ENCODE measurements around the gene SLC4A8. TPM values are rescaled to one million over a fixed set of nuclear protein-coding genes. Genes with fewer than 3 reads are reported as not detected.

Gene SLC4A8
- total and polyA plus RNA-seq, 2 donors (not counting 3 experiments of a cell fraction or from before 2014, with no cell fraction given) = 4.7 to 9.7 TPM

DNA sequence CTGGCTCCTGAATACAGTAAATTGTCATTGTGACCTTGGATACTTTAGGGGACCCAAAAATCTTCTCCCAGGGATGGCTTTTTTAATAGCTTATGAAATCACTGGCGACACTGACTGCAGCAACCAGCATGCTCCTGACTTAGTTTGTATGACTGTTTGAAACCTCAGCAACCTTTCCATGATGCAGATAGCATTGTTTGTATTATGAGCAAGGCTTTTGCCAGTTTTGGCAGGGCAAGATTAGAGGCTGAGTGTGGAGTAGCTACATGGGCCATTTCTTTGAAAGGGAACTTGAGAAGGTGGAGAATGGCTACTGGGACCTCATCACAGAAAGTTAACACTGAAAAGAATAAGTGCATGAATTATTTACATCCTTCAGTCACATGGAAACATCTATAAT is 50.9 kb downstream of the SLC4A8 start:
- no peak for TF ChIP-seq EZH2 (IDR thresholded peaks at IDR 0.05; ENCODE audit: borderline replicate concordance, low read depth, low read length, severe bottlenecking)
- TF ChIP-seq JUN (IDR thresholded peaks at IDR 0.05; ENCODE audit: borderline replicate concordance, insufficient read depth, insufficient read length, low read depth) = no peak
- TF ChIP-seq, protein P1, sequence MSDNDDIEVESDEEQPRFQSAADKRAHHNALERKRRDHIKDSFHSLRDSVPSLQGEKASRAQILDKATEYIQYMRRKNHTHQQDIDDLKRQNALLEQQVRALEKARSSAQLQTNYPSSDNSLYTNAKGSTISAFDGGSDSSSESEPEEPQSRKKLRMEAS (IDR thresholded peaks at IDR 0.05; ENCODE audit: insufficient read depth, insufficient read length) = no peak
- TF ChIP-seq GATA2 (IDR thresholded peaks at IDR 0.05; ENCODE audit: insufficient read depth, insufficient read length, low read depth, low read length) = no peak
- TF ChIP-seq, protein P2, sequence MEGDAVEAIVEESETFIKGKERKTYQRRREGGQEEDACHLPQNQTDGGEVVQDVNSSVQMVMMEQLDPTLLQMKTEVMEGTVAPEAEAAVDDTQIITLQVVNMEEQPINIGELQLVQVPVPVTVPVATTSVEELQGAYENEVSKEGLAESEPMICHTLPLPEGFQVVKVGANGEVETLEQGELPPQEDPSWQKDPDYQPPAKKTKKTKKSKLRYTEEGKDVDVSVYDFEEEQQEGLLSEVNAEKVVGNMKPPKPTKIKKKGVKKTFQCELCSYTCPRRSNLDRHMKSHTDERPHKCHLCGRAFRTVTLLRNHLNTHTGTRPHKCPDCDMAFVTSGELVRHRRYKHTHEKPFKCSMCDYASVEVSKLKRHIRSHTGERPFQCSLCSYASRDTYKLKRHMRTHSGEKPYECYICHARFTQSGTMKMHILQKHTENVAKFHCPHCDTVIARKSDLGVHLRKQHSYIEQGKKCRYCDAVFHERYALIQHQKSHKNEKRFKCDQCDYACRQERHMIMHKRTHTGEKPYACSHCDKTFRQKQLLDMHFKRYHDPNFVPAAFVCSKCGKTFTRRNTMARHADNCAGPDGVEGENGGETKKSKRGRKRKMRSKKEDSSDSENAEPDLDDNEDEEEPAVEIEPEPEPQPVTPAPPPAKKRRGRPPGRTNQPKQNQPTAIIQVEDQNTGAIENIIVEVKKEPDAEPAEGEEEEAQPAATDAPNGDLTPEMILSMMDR (IDR thresholded peaks at IDR 0.05; ENCODE audit: extremely low read depth in 1 of 2, insufficient read depth in 1 of 2, low read depth in 1 of 2, low read length in 2 of 2) = no peak
- TF ChIP-seq POLR2AphosphoS5 (IDR thresholded peaks at IDR 0.05; ENCODE audit: insufficient read depth, low read depth, low read length) = no peak
- TF ChIP-seq FOS (IDR thresholded peaks at IDR 0.05; ENCODE audit: borderline replicate concordance, insufficient read depth, low read length) = no peak
- TF ChIP-seq MYC (IDR thresholded peaks at IDR 0.05; ENCODE audit: low read depth, low read length) = no peak
- TF ChIP-seq POLR2A (IDR thresholded peaks at IDR 0.05; ENCODE audit: low read depth, low read length) = no peak
- Histone ChIP-seq H2AFZ (ENCODE audit: low read depth, low read length) (no peak overlapping the region), H3K9ac (replicated peaks; ENCODE audit: extremely low read depth, insufficient read depth, low read length) (no peak overlapping the region), H3K4me3 (replicated peaks in 1 of 3; ENCODE audit: insufficient read depth in 1 of 3, low read depth in 1 of 3, low read length in 3 of 3) (no peak overlapping the region), H3K9me1 (replicated peaks; ENCODE audit: control insufficient read depth, extremely low read depth, insufficient read depth, low read length) (no peaks in the 10 kb centered on the region), H3K27ac (ENCODE audit: insufficient read depth, low read depth, low read length) (no peak overlapping the region), H3K36me3 (ENCODE audit: control insufficient read depth in 2 of 2, extremely low read depth in 1 of 2, insufficient read depth in 2 of 2, low read length in 2 of 2) (no peaks in the 10 kb centered on the region), H3K27me3 (ENCODE audit: control insufficient read depth in 2 of 2, insufficient read depth in 2 of 2, low read length in 2 of 2) (no peaks in the 10 kb centered on the region), H3K4me1 (ENCODE audit: control insufficient read depth, extremely low read depth, insufficient read depth, low read length) (peaks cover 3% of the 10 kb centered on the region), H4K20me1 (replicated peaks; ENCODE audit: control insufficient read depth, extremely low read depth, insufficient read depth, low read length) (no peaks in the 10 kb centered on the region), H3K4me2 (ENCODE audit: insufficient read depth, low read length) (no peak overlapping the region), H3K9me3 (replicated peaks; ENCODE audit: control insufficient read depth, insufficient read depth, low read length) (no peaks in the 10 kb centered on the region), H3K79me2 (ENCODE audit: control insufficient read depth, insufficient read depth, low read length) (no peaks in the 10 kb centered on the region)
- POLR2A ChIA-PET = no interaction called here
- dilution Hi-C loops (cut with MboI; ENCODE audit: extremely low pct_ligation_motif_present, low sequenced_read_pairs) = no loop called here
- FAIRE-seq (no peak), DNase-seq (ENCODE audit: low read depth, low spot score) (no peak)
- intact Hi-C loops (cut with micrococcal nuclease) = no loop called here
- CTCF ChIA-PET = no interaction called here
- no TSS peak for BruUV-seq (replicated peaks)
